ENCODE data around the gene MAP7D2. TPM values are rescaled to one million over a fixed set of nuclear protein-coding genes. Genes with fewer than 3 reads are reported as not detected.

Gene MAP7D2
- total and polyA plus RNA-seq, 9 donors, result 0.12 to 1.7 (median 0.28) TPM

- 36 to 44% (median 39%) methylated on average over 6 of the region's 6 CpGs for WGBS, 3 donors
- H3K4me1 ChIP-seq (ENCODE audit: insufficient read depth), result no peaks in the 10 kb centered on the region
- TF ChIP-seq CTCF (IDR thresholded peaks at IDR 0.05) (peak in 1 of 3 donors; percentile 18), EP300 (IDR thresholded peaks at IDR 0.05) (no peak)
- intact Hi-C loops (cut with DNase I), result no loop called here
- peak in 1 of 5 donors; percentile 17 for DNase-seq
- H3K36me3 ChIP-seq, result no peaks in the 10 kb centered on the region
- H3K9me3 ChIP-seq, result no peaks in the 10 kb centered on the region
- H3K27ac ChIP-seq, result no peak overlapping the region
- H3K4me3 ChIP-seq, result no peak overlapping the region
- no peaks in the 10 kb centered on the region for H3K27me3 ChIP-seq
These were observed 49.6 kb downstream of the MAP7D2 start for GRCh38 chrX:20066968-20067708.

- TF ChIP-seq CTCF (IDR thresholded peaks at IDR 0.05) (no peak), EP300 (IDR thresholded peaks at IDR 0.05) (no peak), POLR2A (IDR thresholded peaks at IDR 0.05) (no peak)
- no peaks in the 10 kb centered on the region for H3K36me3 ChIP-seq
- H3K4me3 ChIP-seq, result no peak overlapping the region
- no peak overlapping the region for H3K27ac ChIP-seq
- intact Hi-C loops (cut with DNase I), result no loop called here
- WGBS, 3 donors, result 60 to 65% (median 62%) methylated on average over 9 of the region's 9 CpGs
- H3K27me3 ChIP-seq, result no peaks in the 10 kb centered on the region
- no peaks in the 10 kb centered on the region for H3K9me3 ChIP-seq
- DNase-seq, result no peak
- no peaks in the 10 kb centered on the region for H3K4me1 ChIP-seq (ENCODE audit: insufficient read depth)
These were observed 52.9 kb downstream of the MAP7D2 start for GRCh38 chrX:20063716-20064351.

- no peak for DNase-seq
- Histone ChIP-seq H3K9me3 (no peaks in the 10 kb centered on the region), H3K27me3 (no peaks in the 10 kb centered on the region), H3K4me1 (ENCODE audit: insufficient read depth) (no peaks in the 10 kb centered on the region), H3K4me3 (no peak overlapping the region), H3K27ac (no peak overlapping the region), H3K36me3 (no peaks in the 10 kb centered on the region)
- intact Hi-C loops (cut with DNase I), result no loop called here
- TF ChIP-seq CTCF (IDR thresholded peaks at IDR 0.05) (no peak), POLR2A (IDR thresholded peaks at IDR 0.05) (no peak), EP300 (IDR thresholded peaks at IDR 0.05) (no peak)
- WGBS, 3 donors, result 84 to 90% (median 87%) methylated on average over 10 of the region's 10 CpGs
These were observed 53.6 kb downstream of the MAP7D2 start for GRCh38 chrX:20063153-20063552.

GRCh38 chrX:20061855-20062254 is 54.9 kb downstream of the MAP7D2 start:
- intact Hi-C loops (cut with DNase I), result no loop called here
- no peaks in the 10 kb centered on the region for H3K4me1 ChIP-seq (ENCODE audit: insufficient read depth)
- no peaks in the 10 kb centered on the region for H3K36me3 ChIP-seq
- 35 to 39% (median 36%) methylated on average over 1 of the region's 1 CpG for WGBS, 3 donors
- H3K4me3 ChIP-seq, result no peak overlapping the region
- H3K27me3 ChIP-seq, result no peaks in the 10 kb centered on the region
- no peak for DNase-seq
- H3K9me3 ChIP-seq, result no peaks in the 10 kb centered on the region
- TF ChIP-seq POLR2A (IDR thresholded peaks at IDR 0.05), result no peak
- TF ChIP-seq EP300 (IDR thresholded peaks at IDR 0.05), result no peak
- no peak for TF ChIP-seq CTCF (IDR thresholded peaks at IDR 0.05)
- no peak overlapping the region for H3K27ac ChIP-seq

Measured in ovary (tissue), 9 donors.